ENCODE results near the gene SPHK2. TPM values are rescaled to one million over a fixed set of nuclear protein-coding genes. Genes with fewer than 3 reads are reported as not detected.
A peak's percentile ranks its signal among the peaks of the same experiment; 100 is the strongest.
"Not testable (repeated sequence)": the region's sequence is repeated elsewhere in the genome, so short reads cannot be mapped to it uniquely, and the experiment has no call there.

The SPHK2 gene
- total RNA-seq, 2 experiments from 2014 or later = 24.1 to 24.6 TPM

- no peak for DNase-seq
- H3K36me3 Mint-ChIP-seq = no peaks in the 10 kb centered on the region
- ChIA-PET POLR2A (no interaction called here), CTCF (no interaction called here)
- no peaks in the 10 kb centered on the region for H3K27me3 Mint-ChIP-seq
- H3K9me3 Mint-ChIP-seq = peaks cover 4% of the 10 kb centered on the region
- no peak overlapping the region for H3K27ac Mint-ChIP-seq
- no peak overlapping the region for H3K4me3 Mint-ChIP-seq
- intact Hi-C loops (cut with micrococcal nuclease) = no loop called here
- H3K4me1 Mint-ChIP-seq (ENCODE audit: low read depth) = peaks cover 7% of the 10 kb centered on the region
These were observed 52.2 kb downstream of the SPHK2 start for GRCh38 chr19:48671446-48671995.

GRCh38 chr19:48672994-48673393, 53.7 kb downstream of the SPHK2 start, which contains the start of gene NTN5:
Gene NTN5, minus strand, starts transcription at chr19:48673017. Its CDS starts 2,031 bp downstream, at chr19:48670986.
- ChIA-PET CTCF (no interaction called here), POLR2A (no interaction called here)
- H3K4me1 Mint-ChIP-seq (ENCODE audit: low read depth) = peaks cover 7% of the 10 kb centered on the region
- H3K27me3 Mint-ChIP-seq = no peaks in the 10 kb centered on the region
- DNase-seq = no peak
- H3K9me3 Mint-ChIP-seq = peaks cover 4% of the 10 kb centered on the region
- no peak within 1 kb of the TSS for H3K27ac Mint-ChIP-seq
- no peaks in the 10 kb centered on the region for H3K36me3 Mint-ChIP-seq
- intact Hi-C loops (cut with micrococcal nuclease) = no loop called here
- no peak within 1 kb of the TSS for H3K4me3 Mint-ChIP-seq

- no peaks in the 10 kb centered on the region for H3K27me3 Mint-ChIP-seq
- H3K4me3 Mint-ChIP-seq = no peak overlapping the region
- DNase-seq = no peak
- CTCF ChIA-PET = interaction anchor here (1.3 to 3.0 kb wide), 4 partner anchors 28 to 114 kb away, joined by 7 to 14 read pairs (median 12); partner anchors contain the start of genes CA11 and RASIP1
- POLR2A ChIA-PET = interaction anchor here (0.6 kb wide), 1 partner anchor 37 kb away, joined by 3 read pairs; no protein-coding TSS in a partner anchor
- H3K4me1 Mint-ChIP-seq (ENCODE audit: low read depth) = peaks cover 7% of the 10 kb centered on the region
- intact Hi-C loops (cut with micrococcal nuclease) = no loop called here
- peaks cover 4% of the 10 kb centered on the region for H3K9me3 Mint-ChIP-seq
- no peak overlapping the region for H3K27ac Mint-ChIP-seq
- H3K36me3 Mint-ChIP-seq = no peaks in the 10 kb centered on the region
These were observed 54.3 kb downstream of the SPHK2 start for GRCh38 chr19:48673436-48674100.

- no peak overlapping the region for H3K4me3 Mint-ChIP-seq
- peaks cover 4% of the 10 kb centered on the region for H3K9me3 Mint-ChIP-seq
- H3K4me1 Mint-ChIP-seq (ENCODE audit: low read depth) = peaks cover 7% of the 10 kb centered on the region
- DNase-seq = no peak
- CTCF ChIA-PET = interaction anchor here (0.6 to 3.0 kb wide), 17 partner anchors 8 to 1004 kb away, joined by 3 to 14 read pairs (median 4); partner anchors contain the start of genes CA11, GYS1, RASIP1 and RUVBL2
- no peaks in the 10 kb centered on the region for H3K36me3 Mint-ChIP-seq
- no peak overlapping the region for H3K27ac Mint-ChIP-seq
- intact Hi-C loops (cut with micrococcal nuclease) = no loop called here
- POLR2A ChIA-PET = interaction anchor here (0.6 kb wide), 1 partner anchor 36 kb away, joined by 3 read pairs; no protein-coding TSS in a partner anchor
- no peaks in the 10 kb centered on the region for H3K27me3 Mint-ChIP-seq
These were observed 55.0 kb downstream of the SPHK2 start for GRCh38 chr19:48674216-48674809.

GRCh38 chr19:48674921-48675824, 55.9 kb downstream of the SPHK2 start:
- Mint-ChIP-seq H3K27me3 (no peaks in the 10 kb centered on the region), H3K4me3 (no peak overlapping the region), H3K9me3 (no peaks in the 10 kb centered on the region), H3K36me3 (no peaks in the 10 kb centered on the region), H3K4me1 (ENCODE audit: low read depth) (peaks cover 6% of the 10 kb centered on the region), H3K27ac (no peak overlapping the region)
- ChIA-PET CTCF (interaction anchor here (0.6 to 3.0 kb wide), 23 partner anchors 9 to 1003 kb away, joined by 3 to 14 read pairs (median 4); partner anchors contain the start of genes CA11, FUT2, GYS1 and RASIP1), POLR2A (interaction anchor here (0.5 to 0.6 kb wide), 2 partner anchors 113 to 199 kb away, joined by 3 to 4 read pairs; no protein-coding TSS in a partner anchor)
- DNase-seq = peak; percentile 82
- intact Hi-C loops (cut with micrococcal nuclease) = loop anchor here (1.0 kb wide), 1 partner anchor 29 kb away; the partner anchor contains the start of gene CA11

GRCh38 chr19:48676487-48676886, 57.2 kb downstream of the SPHK2 start:
- H3K27me3 Mint-ChIP-seq = no peaks in the 10 kb centered on the region
- ChIA-PET CTCF (interaction anchor here (1.7 to 3.0 kb wide), 3 partner anchors 31 to 166 kb away, joined by 9 to 14 read pairs (median 13); partner anchors contain the start of gene CA11), POLR2A (no interaction called here)
- no peak overlapping the region for H3K4me3 Mint-ChIP-seq
- no peak overlapping the region for H3K27ac Mint-ChIP-seq
- H3K9me3 Mint-ChIP-seq = no peaks in the 10 kb centered on the region
- no peaks in the 10 kb centered on the region for H3K36me3 Mint-ChIP-seq
- DNase-seq = no peak
- H3K4me1 Mint-ChIP-seq (ENCODE audit: low read depth) = peaks cover 6% of the 10 kb centered on the region
- intact Hi-C loops (cut with micrococcal nuclease) = no loop called here

GRCh38 chr19:48676887-48677286, 57.6 kb downstream of the SPHK2 start:
- CTCF ChIA-PET = interaction anchor here (1.7 to 2.7 kb wide), 2 partner anchors 32 to 165 kb away, joined by 9 to 13 read pairs; partner anchors contain the start of gene CA11
- Mint-ChIP-seq H3K9me3 (no peaks in the 10 kb centered on the region), H3K27ac (no peak overlapping the region), H3K4me1 (ENCODE audit: low read depth) (peaks cover 6% of the 10 kb centered on the region), H3K4me3 (no peak overlapping the region), H3K36me3 (no peaks in the 10 kb centered on the region), H3K27me3 (no peaks in the 10 kb centered on the region)
- intact Hi-C loops (cut with micrococcal nuclease) = no loop called here
- POLR2A ChIA-PET = no interaction called here
- DNase-seq = no peak

GRCh38 chr19:48678201-48678600, 58.9 kb downstream of the SPHK2 start:
- no peaks in the 10 kb centered on the region for H3K36me3 Mint-ChIP-seq
- POLR2A ChIA-PET = no interaction called here
- no peaks in the 10 kb centered on the region for H3K27me3 Mint-ChIP-seq
- peaks cover 6% of the 10 kb centered on the region for H3K4me1 Mint-ChIP-seq (ENCODE audit: low read depth)
- H3K9me3 Mint-ChIP-seq = no peaks in the 10 kb centered on the region
- H3K4me3 Mint-ChIP-seq = no peak overlapping the region
- H3K27ac Mint-ChIP-seq = no peak overlapping the region
- no peak for DNase-seq
- CTCF ChIA-PET = interaction anchor here (1.2 kb wide), 1 partner anchor 61 kb away, joined by 3 read pairs; no protein-coding TSS in a partner anchor
- intact Hi-C loops (cut with micrococcal nuclease) = no loop called here

GRCh38 chr19:48680006-48680405, 60.7 kb downstream of the SPHK2 start:
- H3K9me3 Mint-ChIP-seq; POLR2A ChIA-PET; H3K4me3 Mint-ChIP-seq; H3K27ac Mint-ChIP-seq; CTCF ChIA-PET; H3K27me3 Mint-ChIP-seq; intact Hi-C loops (cut with micrococcal nuclease); H3K4me1 Mint-ChIP-seq (ENCODE audit: low read depth); H3K36me3 Mint-ChIP-seq; DNase-seq: not testable (repeated sequence)
